ENCODE data around the gene TMX2.
"Not testable (repeated sequence)": the region's sequence is repeated elsewhere in the genome, so short reads cannot be mapped to it uniquely, and the experiment has no call there.

The TMX2 gene

GRCh38 chr11:57674251-57674650 lies 38.1 kb upstream of the TMX2 start:
- no peak overlapping the region for H3K4me3 ChIP-seq (ENCODE audit: low read length)
- no peak for DNase-seq (ENCODE audit: low read depth)
- no peak for TF ChIP-seq CTCF (conservative IDR thresholded peaks at IDR 0.05; ENCODE audit: low read length)

GRCh38 chr11:57675176-57675941 lies 37.0 kb upstream of the TMX2 start:
- TF ChIP-seq CTCF (conservative IDR thresholded peaks at IDR 0.05; ENCODE audit: low read length): no peak
- no peak for DNase-seq (ENCODE audit: low read depth)
- H3K4me3 ChIP-seq (ENCODE audit: low read length): no peak overlapping the region

DNA sequence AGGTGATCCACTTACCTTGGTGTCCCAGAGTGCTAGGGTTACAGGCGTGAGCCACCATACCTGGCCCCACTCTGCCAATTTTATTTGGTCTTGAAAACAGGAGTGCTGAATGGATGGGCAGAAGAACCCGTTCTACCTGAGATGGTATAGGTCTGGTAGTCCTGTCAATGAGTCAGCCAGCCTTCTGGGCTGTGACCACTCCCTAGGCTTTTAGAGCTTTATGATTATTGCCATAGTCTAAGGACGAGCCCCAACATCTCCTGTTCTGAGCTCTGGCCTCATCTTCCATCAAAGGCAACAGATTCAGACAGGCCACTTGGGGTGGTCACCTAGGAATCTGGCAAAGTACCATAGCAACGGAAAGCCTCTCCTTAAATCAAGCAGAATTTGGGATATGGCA lies 33.0 kb upstream of the TMX2 start:
- H3K4me3 ChIP-seq (ENCODE audit: low read length): no peak overlapping the region
- DNase-seq (ENCODE audit: low read depth): no peak
- TF ChIP-seq CTCF (conservative IDR thresholded peaks at IDR 0.05; ENCODE audit: low read length): no peak

DNA sequence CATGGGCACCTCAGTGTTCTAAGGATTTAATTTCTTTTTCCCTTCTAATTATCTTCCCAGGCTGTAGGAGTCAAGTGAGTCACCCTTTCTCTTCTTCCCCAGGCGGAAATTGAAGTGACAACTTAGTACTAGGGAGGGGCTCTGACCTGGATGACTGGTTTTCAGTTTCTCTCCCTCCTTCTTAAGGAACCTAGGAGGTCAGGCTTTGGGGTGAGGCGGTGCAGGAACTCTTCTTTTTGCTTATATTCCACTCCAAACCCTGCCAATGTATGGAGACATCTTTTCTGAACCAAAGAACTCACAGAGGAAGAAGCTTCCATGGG lies 31.9 kb upstream of the TMX2 start:
- TF ChIP-seq CTCF (conservative IDR thresholded peaks at IDR 0.05; ENCODE audit: low read length): no peak
- no peak overlapping the region for H3K4me3 ChIP-seq (ENCODE audit: low read length)

DNA sequence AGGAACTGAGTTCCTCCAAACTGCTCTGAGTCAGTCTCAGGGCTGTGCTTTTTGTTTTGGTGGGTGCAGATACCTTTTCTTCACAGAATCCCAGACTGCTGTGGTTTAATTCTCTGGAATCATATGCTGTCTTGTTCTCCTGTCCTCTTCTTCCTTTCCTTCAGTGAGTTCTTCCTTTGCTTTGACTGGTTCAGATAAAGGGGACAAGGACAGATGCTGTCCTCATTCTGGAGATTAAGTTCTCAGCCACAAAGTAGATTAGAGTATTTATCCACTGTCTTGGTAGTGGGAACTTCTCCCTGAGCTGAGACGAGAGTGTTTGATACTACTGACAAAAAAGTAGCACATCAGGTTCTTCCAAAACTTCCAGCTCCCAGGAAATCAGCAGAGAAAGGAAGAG lies 31.2 kb upstream of the TMX2 start:
- DNase-seq (ENCODE audit: low read depth): no peak
- no peak for TF ChIP-seq CTCF (conservative IDR thresholded peaks at IDR 0.05; ENCODE audit: low read length)
- no peak overlapping the region for H3K4me3 ChIP-seq (ENCODE audit: low read length)

More for the DNA sequence above, 31.9 kb upstream of the TMX2 start:
- DNase-seq (ENCODE audit: low read depth): peak; percentile 13

- not testable (repeated sequence) for DNase-seq (ENCODE audit: low read depth)
Observed at GRCh38 chr11:57690474-57690873, 21.9 kb upstream of the TMX2 start.

GRCh38 chr11:57698843-57699365 lies 13.5 kb upstream of the TMX2 start:
- H3K4me3 ChIP-seq (ENCODE audit: low read length): no peak overlapping the region
- no peak for DNase-seq (ENCODE audit: low read depth)
- TF ChIP-seq CTCF (conservative IDR thresholded peaks at IDR 0.05; ENCODE audit: low read length): no peak

More at GRCh38 chr11:57690474-57690873, 21.9 kb upstream of the TMX2 start:
- H3K4me3 ChIP-seq (ENCODE audit: low read length): not testable (repeated sequence)

Data from AG10803 (cell line).